ENCODE measurements around the gene GNG8. TPM values are rescaled to one million over a fixed set of nuclear protein-coding genes. Genes with fewer than 3 reads are reported as not detected.

The GNG8 gene
- total RNA-seq, 1 experiment from 2014 or later, result not detected

DNA sequence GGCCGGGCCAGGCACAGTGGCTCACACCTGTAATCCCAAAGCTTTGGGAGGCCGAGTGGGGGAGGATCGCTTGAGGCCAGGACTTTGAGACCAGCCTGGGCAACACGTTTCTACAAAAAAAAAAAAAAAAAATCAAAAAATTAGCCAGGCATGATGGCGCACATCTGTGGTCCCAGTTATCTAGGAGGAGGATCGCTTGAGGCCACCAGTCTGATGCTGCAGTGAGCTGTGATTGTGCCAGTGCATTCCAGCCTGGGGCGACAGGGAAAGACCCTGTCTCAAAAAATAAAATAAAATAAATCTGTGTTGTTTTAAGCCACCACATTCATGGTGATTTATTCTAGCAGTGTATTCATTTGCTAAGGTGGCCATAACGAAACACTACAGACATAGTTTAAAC lies 29.1 kb upstream of the GNG8 start:
- intact Hi-C loops (cut with micrococcal nuclease; ENCODE audit: unreplicated experiment), result no loop called here

GRCh38 chr19:46661735-46662592 lies 26.0 kb upstream of the GNG8 start:
- peak; percentile 92 for DNase-seq (ENCODE audit: low spot score)
- Histone ChIP-seq H3K27ac (ENCODE audit: low read depth, low read length, poor library complexity, severe bottlenecking) (no peak overlapping the region), H3K27me3 (replicated peaks; ENCODE audit: insufficient read depth, low read depth, low read length, poor library complexity) (no peaks in the 10 kb centered on the region), H3K9me3 (ENCODE audit: low read depth, low read length, poor library complexity, severe bottlenecking) (no peaks in the 10 kb centered on the region), H3K4me1 (ENCODE audit: insufficient read depth, low read length, poor library complexity, severe bottlenecking) (peaks cover 15% of the 10 kb centered on the region), H3K4me3 (ENCODE audit: low read depth, low read length, poor library complexity, severe bottlenecking) (peak overlapping the region; percentile 46), H3K36me3 (ENCODE audit: insufficient read depth, low read length, poor library complexity, severe bottlenecking) (no peaks in the 10 kb centered on the region)
- ChIA-PET POLR2A (ENCODE audit: low non-redundant PET) (interaction anchor here (0.5 kb wide), 1 partner anchor 955 kb away, joined by 8 read pairs; no protein-coding TSS in a partner anchor), CTCF (interaction anchor here (0.5 to 2.7 kb wide), 10 partner anchors 23 to 584 kb away, joined by 3 to 35 read pairs (median 4); partner anchors contain the start of gene CALM3)
- intact Hi-C loops (cut with micrococcal nuclease; ENCODE audit: unreplicated experiment), result loop anchor here (1.0 to 2.0 kb wide), 3 partner anchors 27 to 131 kb away; no protein-coding TSS in a partner anchor
- TF ChIP-seq EZH2 (IDR thresholded peaks at IDR 0.05; ENCODE audit: borderline replicate concordance, low read depth, low read length, poor library complexity, severe bottlenecking) (no peak), CTCF (conservative IDR thresholded peaks at IDR 0.05; ENCODE audit: low read depth, low read length) (peak; percentile 97)
- no TSS peak for BruUV-seq (replicated peaks)

More for the DNA sequence above, 29.1 kb upstream of the GNG8 start:
- no TSS peak for BruUV-seq (replicated peaks)
- Histone ChIP-seq H3K4me3 (ENCODE audit: low read depth, low read length, poor library complexity, severe bottlenecking) (no peak overlapping the region), H3K27me3 (replicated peaks; ENCODE audit: insufficient read depth, low read depth, low read length, poor library complexity) (no peaks in the 10 kb centered on the region), H3K4me1 (ENCODE audit: insufficient read depth, low read length, poor library complexity, severe bottlenecking) (peaks cover 13% of the 10 kb centered on the region), H3K9me3 (ENCODE audit: low read depth, low read length, poor library complexity, severe bottlenecking) (no peaks in the 10 kb centered on the region), H3K27ac (ENCODE audit: low read depth, low read length, poor library complexity, severe bottlenecking) (no peak overlapping the region), H3K36me3 (ENCODE audit: insufficient read depth, low read length, poor library complexity, severe bottlenecking) (no peaks in the 10 kb centered on the region)
- TF ChIP-seq CTCF (conservative IDR thresholded peaks at IDR 0.05; ENCODE audit: low read depth, low read length), result no peak
- no peak for TF ChIP-seq EZH2 (IDR thresholded peaks at IDR 0.05; ENCODE audit: borderline replicate concordance, low read depth, low read length, poor library complexity, severe bottlenecking)
- ChIA-PET CTCF (interaction anchor here (0.6 kb wide), 1 partner anchor 208 kb away, joined by 3 read pairs; no protein-coding TSS in a partner anchor), POLR2A (ENCODE audit: low non-redundant PET) (no interaction called here)
- DNase-seq (ENCODE audit: low spot score), result no peak

GRCh38 chr19:46661020-46661731 lies 25.2 kb upstream of the GNG8 start, which contains the start of gene DACT3:
Gene DACT3, minus strand, starts transcription at chr19:46661182. Its CDS starts 118 bp downstream, at chr19:46661064.
- H3K27me3 ChIP-seq (replicated peaks; ENCODE audit: insufficient read depth, low read depth, low read length, poor library complexity), result no peaks in the 10 kb centered on the region
- peak within 1 kb of the TSS; percentile 46 for H3K4me3 ChIP-seq (ENCODE audit: low read depth, low read length, poor library complexity, severe bottlenecking)
- H3K4me1 ChIP-seq (ENCODE audit: insufficient read depth, low read length, poor library complexity, severe bottlenecking), result peaks cover 15% of the 10 kb centered on the region
- POLR2A ChIA-PET (ENCODE audit: low non-redundant PET), result interaction anchor here (0.7 kb wide), 1 partner anchor 139 kb away, joined by 11 read pairs; no protein-coding TSS in a partner anchor
- no peak for TF ChIP-seq EZH2 (IDR thresholded peaks at IDR 0.05; ENCODE audit: borderline replicate concordance, low read depth, low read length, poor library complexity, severe bottlenecking)
- no peak for TF ChIP-seq CTCF (conservative IDR thresholded peaks at IDR 0.05; ENCODE audit: low read depth, low read length)
- no peaks in the 10 kb centered on the region for H3K9me3 ChIP-seq (ENCODE audit: low read depth, low read length, poor library complexity, severe bottlenecking)
- no peaks in the 10 kb centered on the region for H3K36me3 ChIP-seq (ENCODE audit: insufficient read depth, low read length, poor library complexity, severe bottlenecking)
- no peak within 1 kb of the TSS for H3K27ac ChIP-seq (ENCODE audit: low read depth, low read length, poor library complexity, severe bottlenecking)
- BruUV-seq (replicated peaks), result no TSS peak
- CTCF ChIA-PET, result interaction anchor here (0.6 to 2.7 kb wide), 7 partner anchors 24 to 583 kb away, joined by 3 to 35 read pairs (median 7); partner anchors contain the start of gene CALM3
- intact Hi-C loops (cut with micrococcal nuclease; ENCODE audit: unreplicated experiment), result loop anchor here (2.0 kb wide), 2 partner anchors 26 to 130 kb away; no protein-coding TSS in a partner anchor
- DNase-seq (ENCODE audit: low spot score), result peak; percentile 100
